Glomerular visceral epithelial cell (primary cell): Measurements from ENCODE around the gene SLC10A6.
"Not testable (repeated sequence)": the region's sequence is repeated elsewhere in the genome, so short reads cannot be mapped to it uniquely, and the experiment has no call there.

Experiments used
- DNase-seq: peaks from one replicate; pipeline ENCODE4 v3.0.0-alpha.2; 2016; ENCODE audit errors: extremely low spot score

The SLC10A6 gene

DNA sequence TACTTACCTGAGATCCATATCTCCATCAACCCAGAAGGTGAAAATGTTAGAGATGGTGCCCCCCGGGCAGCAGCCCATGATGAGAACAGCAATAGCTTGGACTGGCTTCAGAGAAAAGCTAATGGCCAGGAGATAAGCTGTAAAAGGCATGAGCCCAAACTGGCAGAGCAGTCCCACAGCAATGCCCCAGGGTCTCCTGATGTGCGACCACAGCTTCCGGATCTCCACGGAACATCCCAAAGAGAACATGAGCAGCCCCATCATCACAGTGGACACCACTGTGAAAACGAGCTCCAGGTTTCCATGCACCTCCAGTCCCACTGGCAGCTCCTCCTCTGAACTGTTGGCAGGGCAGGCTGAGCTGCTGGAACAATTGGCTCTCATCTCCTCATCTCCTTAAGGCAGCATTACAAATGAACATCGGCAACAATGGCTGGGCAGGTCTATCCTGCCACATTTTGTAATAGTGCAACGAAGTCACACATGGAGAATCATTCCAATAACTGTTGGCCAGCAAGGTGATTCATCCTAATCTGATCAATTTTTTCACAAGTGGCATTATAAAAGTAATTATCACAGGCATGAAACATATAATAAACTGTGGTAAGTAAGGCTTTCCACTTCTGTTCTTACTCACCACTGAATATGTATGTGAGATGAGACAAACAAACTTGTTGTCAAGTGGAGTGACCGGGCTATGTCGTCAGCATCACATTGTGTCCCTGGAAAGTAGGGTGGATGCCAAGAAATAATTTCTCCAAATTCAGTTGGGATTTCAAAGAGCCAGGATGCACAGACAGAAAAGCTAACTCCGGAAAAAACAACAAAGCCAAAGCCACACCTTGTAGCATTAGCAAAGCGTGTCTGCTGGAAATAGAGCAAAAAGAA is at the start of gene SLC10A6:
Gene SLC10A6, minus strand, starts transcription at position 653 of the 888 bp plus-strand sequence. Its CDS starts 269 bp downstream, at position 384.
- DNase-seq: no peak

DNA sequence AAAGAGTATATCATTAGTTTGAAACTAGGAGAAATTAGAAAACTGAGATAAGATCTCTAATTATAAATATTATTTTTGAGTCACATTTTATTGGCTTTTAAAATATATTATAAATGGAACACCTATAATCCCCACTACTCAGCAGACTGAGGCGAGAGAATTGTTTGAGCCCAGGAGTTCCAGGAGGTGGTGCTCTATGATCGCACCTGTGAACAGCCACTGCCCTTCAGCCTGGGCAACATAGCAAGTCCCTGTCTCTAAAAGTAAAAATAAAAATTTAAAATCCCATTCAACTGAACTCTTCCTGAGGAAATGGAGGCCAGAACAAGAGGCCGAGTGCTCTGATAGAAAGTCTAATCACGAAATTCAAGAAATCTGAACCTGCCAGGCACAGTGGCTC is 49.4 kb upstream of the SLC10A6 start:
- peak; percentile 28 for DNase-seq

DNA sequence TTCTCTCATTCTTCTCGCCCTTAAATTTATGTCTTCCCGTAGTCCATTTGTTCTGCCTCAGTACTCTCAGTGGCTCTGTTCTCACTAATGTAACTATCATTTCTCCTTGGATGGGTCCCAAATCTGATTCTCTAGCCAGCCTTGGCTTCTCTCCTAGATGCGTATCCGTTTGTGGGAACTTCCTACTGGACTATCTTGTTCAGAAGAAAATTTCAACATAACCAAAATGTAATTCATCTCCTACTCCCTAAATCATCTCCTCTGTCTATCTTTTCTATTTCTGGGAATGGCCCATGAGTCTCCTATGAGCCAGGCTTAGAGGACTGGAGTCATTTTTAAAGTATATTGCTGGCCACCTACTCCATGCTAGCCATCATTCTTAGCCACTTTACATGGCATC is 47.4 kb upstream of the SLC10A6 start:
- DNase-seq: no peak

DNA sequence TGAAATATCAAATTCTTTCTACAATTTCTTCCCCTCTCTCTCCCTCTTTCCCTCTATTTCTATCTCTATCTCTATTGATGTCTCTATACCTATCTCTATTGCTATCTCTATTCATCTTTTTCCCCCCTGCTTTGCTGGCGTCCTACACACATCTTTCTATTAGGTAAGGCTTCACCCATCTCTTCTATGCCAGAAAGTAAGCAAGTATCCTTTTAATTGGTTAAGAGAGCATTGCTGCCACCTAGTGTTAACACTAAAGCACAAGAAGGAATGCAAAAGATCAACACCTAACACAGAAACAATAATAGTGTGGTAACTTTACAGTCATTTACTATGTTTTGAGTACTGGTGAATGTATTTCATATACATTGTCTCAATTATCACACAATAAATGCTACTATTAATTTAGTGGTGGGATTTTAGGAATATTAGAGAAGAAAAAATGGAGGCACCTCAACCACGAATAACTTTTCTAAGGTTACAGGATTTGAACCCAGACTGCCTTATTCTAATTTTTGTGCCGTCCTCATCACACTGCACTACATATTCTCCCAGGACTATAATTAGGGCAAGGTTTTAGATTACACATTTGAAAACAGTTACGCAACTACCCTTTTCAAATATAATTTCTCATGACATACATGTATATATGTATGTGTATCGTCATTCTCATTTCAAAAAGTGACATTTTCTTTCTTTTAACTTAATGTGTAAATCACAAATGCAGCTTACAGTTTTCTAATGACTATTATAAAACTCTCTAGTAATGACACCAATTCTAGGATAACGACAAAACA is 46.7 kb upstream of the SLC10A6 start:
- DNase-seq: peak; percentile 70

- DNase-seq: no peak
Measured at GRCh38 chr4:86894455-86894854, 45.3 kb upstream of the SLC10A6 start.

- no peak for DNase-seq
Measured at GRCh38 chr4:86893136-86893535, 44.0 kb upstream of the SLC10A6 start.

- no peak for DNase-seq
Measured at GRCh38 chr4:86892636-86892960, 43.4 kb upstream of the SLC10A6 start.

DNA sequence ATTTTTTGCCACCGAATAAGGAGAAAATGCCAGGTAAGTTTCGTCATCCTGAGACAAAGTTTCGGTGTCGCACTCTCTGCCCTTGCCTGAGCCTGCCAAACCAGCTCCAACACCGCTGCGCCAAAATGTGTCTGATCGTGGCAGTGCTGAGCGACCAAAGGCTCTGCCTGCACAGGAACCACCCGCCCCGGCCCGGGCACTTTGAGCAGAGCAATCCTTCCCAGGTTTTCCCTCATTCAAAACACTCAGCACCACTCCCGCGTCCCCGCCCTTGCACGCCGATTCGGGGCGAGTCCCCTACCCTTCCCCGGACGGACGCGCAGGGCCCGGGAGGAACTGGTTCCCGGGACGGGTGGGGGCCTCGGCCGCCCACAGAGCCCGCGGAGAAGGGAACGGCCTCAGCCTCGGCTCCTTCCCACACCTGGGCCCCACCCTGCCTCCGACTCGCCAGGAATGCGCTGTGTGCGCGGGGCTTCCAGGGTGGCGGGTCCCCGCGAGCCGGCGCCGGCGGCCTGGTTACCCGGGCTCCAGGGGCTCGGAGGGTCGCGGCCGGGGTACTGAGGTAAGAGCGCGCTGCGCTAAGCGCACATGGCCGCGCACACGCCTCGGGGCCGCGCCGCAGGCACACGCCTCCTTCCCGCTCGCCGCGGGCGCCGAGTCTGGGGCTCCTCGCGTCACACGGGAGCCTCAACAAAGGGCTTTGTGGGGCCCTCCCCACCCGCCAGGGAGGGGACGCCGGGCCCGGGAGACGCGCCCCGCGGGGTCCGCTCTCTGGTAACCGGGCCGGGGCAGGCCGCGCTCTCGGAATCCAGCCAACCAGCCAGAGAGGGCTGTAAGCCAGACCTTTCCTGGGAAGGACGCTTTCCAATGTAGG is 42.8 kb upstream of the SLC10A6 start, which contains the start of gene C4orf36:
Gene C4orf36, minus strand, starts transcription at position 661 of the 874 bp plus-strand sequence. CDS start 902 bp downstream, outside the sequence.
- peak; percentile 73 for DNase-seq

- DNase-seq: no peak
Measured at GRCh38 chr4:86890790-86891189, 41.6 kb upstream of the SLC10A6 start.

GRCh38 chr4:86879641-86880040 is 30.5 kb upstream of the SLC10A6 start:
- DNase-seq: no peak

DNA sequence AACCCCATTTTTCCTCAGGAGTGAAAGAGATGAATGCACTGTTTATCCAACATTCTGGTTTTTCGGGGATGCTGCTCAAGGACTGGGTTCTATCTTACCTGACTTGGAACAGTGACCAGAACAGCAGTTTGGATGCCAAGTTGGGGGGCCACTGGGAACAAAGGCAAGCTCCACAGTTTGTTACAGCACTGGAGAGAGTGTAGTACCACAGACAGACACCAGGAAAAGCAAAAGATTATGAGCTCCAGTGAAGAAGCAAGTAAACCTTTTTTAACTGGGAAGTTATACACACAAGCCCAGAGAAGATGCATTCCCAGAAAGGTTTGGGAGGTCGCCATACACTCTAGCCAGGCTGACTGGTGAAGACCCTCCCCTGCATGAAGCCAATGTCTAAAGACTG is 29.5 kb upstream of the SLC10A6 start:
- no peak for DNase-seq

DNA sequence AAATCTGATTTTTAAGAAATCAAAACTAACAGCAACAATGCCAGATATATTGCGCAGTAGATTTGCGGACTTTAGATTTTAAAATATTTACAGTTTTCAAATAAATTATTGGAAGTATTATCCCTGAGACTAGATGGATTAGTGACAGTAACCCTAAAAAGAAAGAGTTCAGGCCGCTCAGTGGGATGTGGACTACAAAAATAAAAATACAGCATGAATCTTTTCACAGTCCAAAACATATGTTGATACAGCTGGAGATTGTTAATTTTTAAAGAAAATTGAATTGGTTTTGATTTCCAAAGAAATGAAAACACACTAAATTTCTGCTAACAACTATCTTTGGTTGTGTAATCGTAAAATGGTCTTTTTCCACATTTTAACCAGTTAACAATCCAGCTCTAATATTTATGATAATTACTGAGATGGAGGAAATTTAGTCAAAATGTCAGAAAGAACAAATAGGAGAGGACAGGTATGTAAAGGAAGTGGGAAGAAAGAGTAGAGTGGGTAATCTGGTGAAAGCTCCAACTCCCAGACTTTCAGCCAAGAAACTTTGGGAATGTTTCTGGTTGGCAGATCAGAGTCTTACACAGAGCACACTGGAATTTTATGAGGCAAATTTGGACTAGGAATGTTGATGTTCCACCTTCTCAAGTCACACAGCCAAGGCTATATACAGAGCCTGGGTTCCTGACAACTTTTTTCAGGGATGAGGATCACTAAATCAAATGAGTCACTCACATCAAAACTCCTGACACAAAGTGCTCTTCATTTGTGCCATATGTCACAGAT is 27.9 kb upstream of the SLC10A6 start:
- DNase-seq: no peak

DNA sequence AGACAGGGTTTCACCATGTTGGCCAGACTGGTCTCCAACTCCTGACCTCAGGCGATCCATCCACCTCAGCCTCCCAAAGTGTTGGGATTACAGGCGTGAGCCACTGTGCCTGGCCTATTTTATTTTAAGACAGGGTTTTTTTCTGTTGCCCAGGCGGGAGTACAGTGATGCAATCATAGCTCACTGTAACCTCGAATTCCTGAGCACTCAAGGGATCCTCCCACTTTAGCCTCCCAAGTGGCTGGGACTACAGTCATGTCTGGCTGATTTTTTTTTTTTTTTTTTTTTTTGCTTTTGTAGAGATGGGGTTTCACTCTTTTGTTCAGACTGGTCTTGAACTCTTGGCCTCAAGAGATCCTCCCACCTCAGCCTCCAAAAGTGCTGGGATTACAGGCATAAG is 26.3 kb upstream of the SLC10A6 start:
- DNase-seq: not testable (repeated sequence)

- no peak for DNase-seq
Measured at GRCh38 chr4:86872135-86872534, 23.0 kb upstream of the SLC10A6 start.

DNA sequence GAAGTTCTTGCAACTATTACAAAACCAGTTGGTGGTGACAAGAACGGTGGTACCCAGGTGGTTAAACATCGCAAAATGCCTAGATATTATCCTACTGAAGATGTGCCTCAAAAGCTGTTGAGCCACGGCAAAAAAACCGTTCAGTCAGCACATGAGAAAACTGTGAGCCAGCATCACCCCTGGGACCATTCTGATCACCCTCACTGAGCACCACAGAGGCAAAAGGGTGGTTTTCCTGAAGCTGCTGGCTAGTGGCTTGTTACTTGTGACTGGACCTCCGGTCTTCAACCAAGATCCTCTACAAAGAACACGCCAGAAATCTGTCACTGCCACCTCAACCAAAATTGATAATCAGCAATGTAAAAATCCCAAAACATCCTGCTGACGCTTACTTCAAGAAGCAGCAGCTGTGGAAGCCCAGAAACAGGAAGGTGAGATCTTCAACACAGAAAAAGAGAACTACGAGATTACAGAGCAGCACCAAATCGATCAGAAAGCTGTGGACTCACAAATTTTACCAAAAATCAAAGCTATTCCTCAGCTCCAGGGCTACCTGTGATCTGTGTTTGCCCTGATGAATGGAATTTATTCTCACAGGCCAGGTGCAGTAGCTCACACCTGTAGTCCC is 21.4 kb upstream of the SLC10A6 start:
- no peak for DNase-seq

- no peak for DNase-seq
Measured at GRCh38 chr4:86857341-86858052, 8.3 kb upstream of the SLC10A6 start.

DNA sequence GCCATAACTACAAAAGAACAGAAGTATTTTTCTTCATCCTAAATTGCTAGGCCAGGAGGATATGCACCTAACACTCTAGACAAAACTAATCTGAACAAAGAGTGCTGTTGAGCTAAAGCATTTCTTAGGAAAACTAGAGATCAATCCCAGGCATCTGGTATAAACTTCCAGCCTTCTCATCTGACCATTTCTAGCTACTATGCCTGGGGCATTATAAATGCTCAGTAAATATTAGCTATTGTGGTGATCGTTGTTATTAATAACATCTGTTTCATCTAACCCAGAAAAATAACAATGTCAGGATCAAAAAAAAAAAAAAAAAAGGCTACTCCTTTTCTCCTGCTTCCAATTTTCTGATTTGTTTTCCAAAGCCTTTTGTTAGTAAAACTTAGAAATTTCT is 7.7 kb upstream of the SLC10A6 start:
- DNase-seq: no peak

- no peak for DNase-seq
Measured at GRCh38 chr4:86855572-86855971, 6.4 kb upstream of the SLC10A6 start.

DNA sequence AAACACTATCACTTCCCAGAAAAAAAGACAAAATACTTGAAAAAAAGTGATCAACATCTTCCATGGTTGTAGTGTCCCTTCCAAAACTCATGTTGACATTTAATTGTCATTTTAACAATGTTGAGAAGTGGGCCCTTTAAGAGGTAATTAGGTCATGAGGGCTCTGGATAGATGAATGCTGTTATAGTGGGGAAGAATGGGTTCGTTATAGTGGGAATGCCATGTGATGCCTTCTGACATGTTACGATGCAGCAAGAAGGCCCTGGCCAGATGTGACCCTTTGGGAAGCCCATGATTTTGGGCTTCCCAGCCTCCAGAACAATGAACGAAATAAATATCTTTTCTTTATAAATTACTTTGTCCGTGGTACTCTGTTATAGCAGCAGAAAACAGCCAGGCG is 4.0 kb upstream of the SLC10A6 start:
- DNase-seq: no peak

- DNase-seq: peak; percentile 21
Measured at GRCh38 chr4:86848136-86848535, 1.0 kb downstream of the SLC10A6 start.
